ENCODE measurements around the gene IPCEF1.

The IPCEF1 gene

DNA sequence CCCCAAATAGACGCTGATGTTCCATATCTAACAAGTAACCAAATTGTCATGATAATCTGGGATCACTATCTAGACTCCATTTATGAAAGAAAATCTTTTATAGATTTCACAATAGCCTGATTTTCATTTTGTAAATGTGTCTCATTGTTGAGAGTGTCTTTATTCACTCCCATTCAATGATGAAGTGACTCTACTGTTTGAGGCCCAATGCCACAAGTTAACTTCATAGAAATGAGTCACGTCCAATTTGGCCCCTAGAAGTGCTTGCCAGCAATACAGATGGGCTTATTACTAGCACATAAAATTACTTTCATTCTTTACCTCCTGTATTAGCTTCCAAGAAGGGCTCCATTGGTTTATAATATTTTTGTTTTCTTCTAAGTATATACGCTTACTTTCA is 6.3 kb downstream of the IPCEF1 start:
- H3K36me3 ChIP-seq (ENCODE audit: insufficient read depth, low read length) = no peaks in the 10 kb centered on the region
- no peak overlapping the region for H3K4me3 ChIP-seq (ENCODE audit: low read length, poor library complexity, severe bottlenecking)
- no peaks in the 10 kb centered on the region for H3K4me1 ChIP-seq (ENCODE audit: insufficient read depth, low read length, poor library complexity, severe bottlenecking)
- H4K20me1 ChIP-seq (ENCODE audit: insufficient read depth, low read length, poor library complexity, severe bottlenecking) = no peaks in the 10 kb centered on the region
- TF ChIP-seq EZH2phosphoT487 (IDR thresholded peaks at IDR 0.05; ENCODE audit: borderline replicate concordance) = no peak
- no peak for TF ChIP-seq CTCF (conservative IDR thresholded peaks at IDR 0.05; ENCODE audit: low read length)
- H3K9me3 ChIP-seq (ENCODE audit: insufficient read depth, low read depth, low read length) = no peaks in the 10 kb centered on the region
- no peaks in the 10 kb centered on the region for H3F3A ChIP-seq (ENCODE audit: low read depth)
- no peaks in the 10 kb centered on the region for H3K27me3 ChIP-seq (ENCODE audit: insufficient read depth, low read length, poor library complexity, severe bottlenecking)
- H3K9me2 ChIP-seq (replicated peaks; ENCODE audit: low read depth, low read length) = no peaks in the 10 kb centered on the region
- no peak overlapping the region for H2AFZ ChIP-seq (ENCODE audit: low read length)
- no peaks in the 10 kb centered on the region for H3K79me2 ChIP-seq (ENCODE audit: insufficient read depth, low read length)
- no peak overlapping the region for H3K9ac ChIP-seq (ENCODE audit: low read depth, low read length, poor library complexity, severe bottlenecking)
- H3K4me2 ChIP-seq (ENCODE audit: low read depth, low read length, poor library complexity, severe bottlenecking) = no peak overlapping the region

GRCh38 chr6:154347981-154348380 is 8.6 kb downstream of the IPCEF1 start:
- no peaks in the 10 kb centered on the region for H3K4me1 ChIP-seq (ENCODE audit: insufficient read depth, low read length, poor library complexity, severe bottlenecking)
- no peak overlapping the region for H3K4me2 ChIP-seq (ENCODE audit: low read depth, low read length, poor library complexity, severe bottlenecking)
- no peaks in the 10 kb centered on the region for H3K9me3 ChIP-seq (ENCODE audit: insufficient read depth, low read depth, low read length)
- no peak for TF ChIP-seq CTCF (conservative IDR thresholded peaks at IDR 0.05; ENCODE audit: low read length)
- TF ChIP-seq EZH2phosphoT487 (IDR thresholded peaks at IDR 0.05; ENCODE audit: borderline replicate concordance) = no peak
- no peak overlapping the region for H3K9ac ChIP-seq (ENCODE audit: low read depth, low read length, poor library complexity, severe bottlenecking)
- H3F3A ChIP-seq (ENCODE audit: low read depth) = no peaks in the 10 kb centered on the region
- no peaks in the 10 kb centered on the region for H4K20me1 ChIP-seq (ENCODE audit: insufficient read depth, low read length, poor library complexity, severe bottlenecking)
- no peaks in the 10 kb centered on the region for H3K27me3 ChIP-seq (ENCODE audit: insufficient read depth, low read length, poor library complexity, severe bottlenecking)
- no peaks in the 10 kb centered on the region for H3K9me2 ChIP-seq (replicated peaks; ENCODE audit: low read depth, low read length)
- H3K4me3 ChIP-seq (ENCODE audit: low read length, poor library complexity, severe bottlenecking) = no peak overlapping the region
- H2AFZ ChIP-seq (ENCODE audit: low read length) = no peak overlapping the region
- no peaks in the 10 kb centered on the region for H3K79me2 ChIP-seq (ENCODE audit: insufficient read depth, low read length)
- no peaks in the 10 kb centered on the region for H3K36me3 ChIP-seq (ENCODE audit: insufficient read depth, low read length)

- Histone ChIP-seq H3K4me2 (ENCODE audit: low read depth, low read length, poor library complexity, severe bottlenecking) (no peak overlapping the region), H3K9me3 (ENCODE audit: insufficient read depth, low read depth, low read length) (no peaks in the 10 kb centered on the region), H3F3A (ENCODE audit: low read depth) (no peaks in the 10 kb centered on the region), H3K9ac (ENCODE audit: low read depth, low read length, poor library complexity, severe bottlenecking) (no peak overlapping the region), H2AFZ (ENCODE audit: low read length) (no peak overlapping the region), H3K36me3 (ENCODE audit: insufficient read depth, low read length) (no peaks in the 10 kb centered on the region), H3K9me2 (replicated peaks; ENCODE audit: low read depth, low read length) (no peaks in the 10 kb centered on the region), H3K4me1 (ENCODE audit: insufficient read depth, low read length, poor library complexity, severe bottlenecking) (no peaks in the 10 kb centered on the region), H3K79me2 (ENCODE audit: insufficient read depth, low read length) (no peaks in the 10 kb centered on the region), H4K20me1 (ENCODE audit: insufficient read depth, low read length, poor library complexity, severe bottlenecking) (no peaks in the 10 kb centered on the region), H3K4me3 (ENCODE audit: low read length, poor library complexity, severe bottlenecking) (no peak overlapping the region), H3K27me3 (ENCODE audit: insufficient read depth, low read length, poor library complexity, severe bottlenecking) (no peaks in the 10 kb centered on the region)
- no peak for TF ChIP-seq CTCF (conservative IDR thresholded peaks at IDR 0.05; ENCODE audit: low read length)
Measured at GRCh38 chr6:154345811-154346210, 10.8 kb downstream of the IPCEF1 start.
